ENCODE measurements around the gene GSTO2. TPM values are rescaled to one million over a fixed set of nuclear protein-coding genes. Genes with fewer than 3 reads are reported as not detected.

The GSTO2 gene
- total and polyA plus RNA-seq, 8 donors = 9.5 to 33.6 (median 29.1) TPM

DNA sequence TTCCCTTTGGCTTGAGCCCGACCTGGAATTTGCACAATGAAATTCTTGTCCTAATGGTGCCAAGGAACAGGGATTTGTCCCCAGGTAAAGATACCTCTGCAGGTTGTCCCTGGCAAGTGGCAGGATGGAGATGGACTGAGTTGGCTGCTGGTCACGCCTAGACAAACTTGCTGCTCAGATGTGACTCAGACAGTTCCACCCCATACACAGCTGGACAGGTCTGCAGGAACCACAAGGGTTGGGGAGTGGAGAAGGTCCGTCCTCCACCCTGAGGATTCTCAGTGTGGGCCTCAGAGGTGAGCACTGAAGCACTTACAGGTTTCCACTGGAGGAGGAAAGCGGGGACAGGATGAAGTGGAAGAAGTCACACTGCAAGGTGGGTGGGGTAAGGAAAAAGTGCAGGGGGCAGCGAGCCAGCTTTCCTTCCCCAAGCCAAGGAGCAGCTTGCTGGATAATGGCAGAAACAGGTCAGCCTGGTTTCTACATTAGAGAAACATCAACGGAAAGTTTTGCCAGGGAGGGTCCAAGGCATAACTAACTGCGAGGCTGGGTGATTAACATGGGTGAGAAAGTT, 48.8 kb downstream of the GSTO2 start:
- Histone ChIP-seq H3K27ac (peak overlapping the region in 1 of 2 donors; percentile 41), H3K36me3 (peaks cover 0 to 36% of the 10 kb centered on the region in 2 donors), H3K4me3 (no peak overlapping the region), H3K4me1 (peaks cover 35 to 80% of the 10 kb centered on the region in 2 donors), H3K27me3 (no peaks in the 10 kb centered on the region), H3K9me3 (no peaks in the 10 kb centered on the region)
- intact Hi-C loops (cut with DNase I) = no loop called here
- TF ChIP-seq, protein P1, sequence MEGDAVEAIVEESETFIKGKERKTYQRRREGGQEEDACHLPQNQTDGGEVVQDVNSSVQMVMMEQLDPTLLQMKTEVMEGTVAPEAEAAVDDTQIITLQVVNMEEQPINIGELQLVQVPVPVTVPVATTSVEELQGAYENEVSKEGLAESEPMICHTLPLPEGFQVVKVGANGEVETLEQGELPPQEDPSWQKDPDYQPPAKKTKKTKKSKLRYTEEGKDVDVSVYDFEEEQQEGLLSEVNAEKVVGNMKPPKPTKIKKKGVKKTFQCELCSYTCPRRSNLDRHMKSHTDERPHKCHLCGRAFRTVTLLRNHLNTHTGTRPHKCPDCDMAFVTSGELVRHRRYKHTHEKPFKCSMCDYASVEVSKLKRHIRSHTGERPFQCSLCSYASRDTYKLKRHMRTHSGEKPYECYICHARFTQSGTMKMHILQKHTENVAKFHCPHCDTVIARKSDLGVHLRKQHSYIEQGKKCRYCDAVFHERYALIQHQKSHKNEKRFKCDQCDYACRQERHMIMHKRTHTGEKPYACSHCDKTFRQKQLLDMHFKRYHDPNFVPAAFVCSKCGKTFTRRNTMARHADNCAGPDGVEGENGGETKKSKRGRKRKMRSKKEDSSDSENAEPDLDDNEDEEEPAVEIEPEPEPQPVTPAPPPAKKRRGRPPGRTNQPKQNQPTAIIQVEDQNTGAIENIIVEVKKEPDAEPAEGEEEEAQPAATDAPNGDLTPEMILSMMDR (IDR thresholded peaks at IDR 0.05) = no peak
- ATAC-seq (no peak), DNase-seq (no peak)

DNA sequence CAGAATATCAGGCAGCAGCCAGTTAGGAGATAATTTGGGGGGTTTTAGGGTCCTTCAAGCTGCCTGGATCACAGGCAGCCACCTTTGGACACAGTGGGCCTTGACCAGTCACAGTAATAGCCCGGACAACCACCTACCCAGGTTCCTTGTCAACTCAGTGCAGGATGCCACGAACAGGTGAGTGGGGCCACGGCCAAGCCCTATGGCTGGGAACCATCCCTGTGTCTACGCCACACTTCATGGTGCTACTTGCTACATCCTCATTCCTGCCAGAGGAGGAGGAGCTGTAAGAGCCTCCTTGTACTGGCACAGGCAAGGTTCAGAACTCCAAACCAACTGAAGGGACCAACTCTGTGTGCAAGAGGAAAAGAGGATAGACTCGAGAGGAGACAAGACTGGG, 49.3 kb downstream of the GSTO2 start:
- peak overlapping the region in 1 of 2 donors; percentile 55 for H3K27ac ChIP-seq
- H3K36me3 ChIP-seq = peaks cover 0 to 31% of the 10 kb centered on the region in 2 donors
- H3K27me3 ChIP-seq = no peaks in the 10 kb centered on the region
- intact Hi-C loops (cut with DNase I) = no loop called here
- H3K4me1 ChIP-seq = peaks cover 41 to 80% of the 10 kb centered on the region in 2 donors
- TF ChIP-seq, protein P1 (IDR thresholded peaks at IDR 0.05) = no peak
- no peak overlapping the region for H3K4me3 ChIP-seq
- ATAC-seq (no peak), DNase-seq (no peak)
- H3K9me3 ChIP-seq = no peaks in the 10 kb centered on the region

DNA sequence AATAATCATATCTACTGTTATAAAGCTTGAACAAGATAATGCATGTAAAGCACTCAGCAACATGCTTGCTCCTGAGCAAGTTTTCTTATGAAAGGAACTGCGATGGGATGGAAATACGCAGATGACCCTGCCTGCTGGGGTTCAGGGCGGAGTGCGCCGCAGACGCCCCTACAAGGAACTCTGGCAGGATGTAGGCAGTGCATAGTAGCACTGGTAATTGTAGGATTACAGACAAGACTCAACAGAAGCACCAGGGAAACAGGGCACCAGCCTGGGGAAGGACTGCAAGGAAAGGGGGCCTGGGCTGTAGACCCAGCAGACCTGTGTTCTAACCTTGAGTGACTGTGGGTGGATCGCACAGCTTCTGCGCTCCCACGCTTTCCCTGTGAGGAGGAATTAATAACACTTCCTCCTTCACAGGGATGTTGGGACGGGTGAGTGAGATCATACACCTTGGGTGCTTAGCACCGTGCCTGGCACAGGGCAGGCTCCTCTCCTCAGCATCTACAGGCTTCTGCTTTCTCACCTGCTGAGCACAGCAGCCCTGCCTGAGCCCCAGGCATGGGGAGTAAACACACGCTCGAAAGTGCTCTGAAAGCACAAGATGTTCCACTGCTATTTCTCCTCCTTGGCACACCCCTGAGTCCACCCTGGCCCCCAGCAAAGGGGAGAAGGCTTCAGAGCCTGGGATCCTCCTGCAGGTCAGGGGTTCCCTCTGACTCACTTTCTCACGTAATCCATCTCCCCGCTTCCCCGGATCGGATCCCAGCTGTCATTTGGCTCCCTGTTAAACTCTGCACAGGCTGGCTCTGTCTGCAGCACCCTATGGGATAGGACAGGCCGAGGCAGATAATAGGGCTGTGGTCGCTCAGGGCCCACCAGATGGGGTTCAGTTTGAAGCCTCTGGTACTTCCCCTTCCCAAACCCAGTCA, 50.1 kb downstream of the GSTO2 start:
- H3K4me1 ChIP-seq = peaks cover 48 to 84% of the 10 kb centered on the region in 2 donors
- TF ChIP-seq, protein P1 (IDR thresholded peaks at IDR 0.05) = no peak
- H3K9me3 ChIP-seq = no peaks in the 10 kb centered on the region
- ATAC-seq (no peak), DNase-seq (peak in 1 of 4 donors; percentile 29)
- peaks cover 0 to 24% of the 10 kb centered on the region in 2 donors for H3K36me3 ChIP-seq
- H3K27me3 ChIP-seq = no peaks in the 10 kb centered on the region
- no peak overlapping the region for H3K4me3 ChIP-seq
- intact Hi-C loops (cut with DNase I) = no loop called here
- peak overlapping the region in 1 of 2 donors; percentile 55 for H3K27ac ChIP-seq

DNA sequence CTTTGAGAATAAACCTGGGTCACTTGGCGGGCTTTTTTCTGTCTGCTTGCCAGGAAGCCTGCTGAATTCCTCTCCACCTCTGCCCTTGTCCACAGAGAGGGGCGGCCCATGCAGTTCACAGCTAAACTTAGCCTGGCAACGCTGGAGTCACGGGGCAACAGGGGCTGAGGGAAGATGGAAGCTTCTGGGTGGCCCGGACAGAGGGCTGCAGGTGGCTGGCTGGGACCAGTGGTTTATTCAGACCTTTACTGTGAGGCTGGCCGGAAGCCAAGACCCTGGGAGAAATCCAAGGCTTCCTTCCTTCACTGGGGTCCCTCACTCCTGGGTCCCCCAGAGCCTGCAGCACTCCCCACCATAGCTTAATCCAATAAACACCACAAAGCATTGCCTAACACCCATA, 52.2 kb downstream of the GSTO2 start:
- H3K4me1 ChIP-seq = peaks cover 67 to 100% of the 10 kb centered on the region in 2 donors
- H3K27me3 ChIP-seq = no peaks in the 10 kb centered on the region
- DNase-seq (peak in 1 of 4 donors; percentile 33), ATAC-seq (no peak)
- H3K4me3 ChIP-seq = no peak overlapping the region
- TF ChIP-seq, protein P1 (IDR thresholded peaks at IDR 0.05) = no peak
- H3K27ac ChIP-seq = peak overlapping the region; percentile 41 to 100
- no peaks in the 10 kb centered on the region for H3K9me3 ChIP-seq
- intact Hi-C loops (cut with DNase I) = no loop called here
- peaks cover 0 to 2% of the 10 kb centered on the region in 2 donors for H3K36me3 ChIP-seq

All from left lung (tissue), 10 donors.